ENCODE results near the gene KRR1.
A peak's percentile ranks its signal among the peaks of the same experiment; 100 is the strongest.

Gene KRR1

DNA sequence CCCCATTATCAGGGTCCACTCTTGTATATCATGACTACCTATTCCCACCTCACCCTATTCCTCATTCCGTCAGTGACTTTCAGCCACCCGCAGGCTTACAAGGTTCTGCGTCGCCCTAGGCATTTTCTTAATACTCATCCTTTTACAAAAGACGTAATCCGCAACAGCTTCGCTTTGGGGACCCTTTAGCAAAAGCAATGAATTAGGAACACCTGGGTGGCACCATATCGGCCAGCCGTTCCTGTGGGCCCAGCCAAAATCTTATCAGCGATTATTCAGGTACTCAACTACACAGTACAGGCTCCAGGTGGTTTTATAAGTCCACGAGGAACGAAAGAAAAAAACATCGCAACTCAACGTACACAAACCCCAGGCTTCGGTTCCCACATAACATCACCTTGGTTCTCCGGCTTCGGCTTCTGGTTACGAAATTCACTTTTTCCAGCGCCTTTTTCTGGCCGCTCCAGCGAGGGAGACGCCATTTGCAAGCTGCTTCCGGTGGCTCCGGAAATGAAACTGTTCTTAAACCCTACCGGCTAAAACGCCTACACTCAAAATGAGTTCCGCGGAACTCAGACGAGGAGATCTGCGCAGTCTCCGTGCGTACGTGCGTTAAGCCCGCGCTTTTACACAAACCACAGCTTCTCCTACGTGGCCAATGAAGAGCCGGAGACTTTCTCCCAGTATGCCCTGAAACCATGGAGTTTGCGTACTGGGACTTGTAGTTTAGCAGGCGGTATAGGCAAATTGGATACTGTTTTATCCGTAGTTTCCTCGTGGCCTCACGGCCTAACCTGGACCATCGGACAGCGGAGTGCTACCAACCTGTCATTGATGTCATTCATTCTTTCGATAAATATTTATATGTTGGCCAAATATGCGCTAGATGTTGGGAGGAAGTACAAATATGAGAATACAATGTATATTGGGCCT, at the start of gene KRR1:
TSS of gene KRR1 (minus strand) at position 494 of the 933 bp plus-strand sequence. CDS start at position 482, 12 bp downstream.
- TF ChIP-seq, protein P1, sequence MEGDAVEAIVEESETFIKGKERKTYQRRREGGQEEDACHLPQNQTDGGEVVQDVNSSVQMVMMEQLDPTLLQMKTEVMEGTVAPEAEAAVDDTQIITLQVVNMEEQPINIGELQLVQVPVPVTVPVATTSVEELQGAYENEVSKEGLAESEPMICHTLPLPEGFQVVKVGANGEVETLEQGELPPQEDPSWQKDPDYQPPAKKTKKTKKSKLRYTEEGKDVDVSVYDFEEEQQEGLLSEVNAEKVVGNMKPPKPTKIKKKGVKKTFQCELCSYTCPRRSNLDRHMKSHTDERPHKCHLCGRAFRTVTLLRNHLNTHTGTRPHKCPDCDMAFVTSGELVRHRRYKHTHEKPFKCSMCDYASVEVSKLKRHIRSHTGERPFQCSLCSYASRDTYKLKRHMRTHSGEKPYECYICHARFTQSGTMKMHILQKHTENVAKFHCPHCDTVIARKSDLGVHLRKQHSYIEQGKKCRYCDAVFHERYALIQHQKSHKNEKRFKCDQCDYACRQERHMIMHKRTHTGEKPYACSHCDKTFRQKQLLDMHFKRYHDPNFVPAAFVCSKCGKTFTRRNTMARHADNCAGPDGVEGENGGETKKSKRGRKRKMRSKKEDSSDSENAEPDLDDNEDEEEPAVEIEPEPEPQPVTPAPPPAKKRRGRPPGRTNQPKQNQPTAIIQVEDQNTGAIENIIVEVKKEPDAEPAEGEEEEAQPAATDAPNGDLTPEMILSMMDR (IDR thresholded peaks at IDR 0.05; ENCODE audit: control insufficient read depth, extremely low read depth, insufficient read depth) = no peak
- peak; percentile 98 for DNase-seq (ENCODE audit: low read depth)
- peak within 1 kb of the TSS; percentile 93 for H3K4me3 ChIP-seq (ENCODE audit: low read depth, low read length)

DNA sequence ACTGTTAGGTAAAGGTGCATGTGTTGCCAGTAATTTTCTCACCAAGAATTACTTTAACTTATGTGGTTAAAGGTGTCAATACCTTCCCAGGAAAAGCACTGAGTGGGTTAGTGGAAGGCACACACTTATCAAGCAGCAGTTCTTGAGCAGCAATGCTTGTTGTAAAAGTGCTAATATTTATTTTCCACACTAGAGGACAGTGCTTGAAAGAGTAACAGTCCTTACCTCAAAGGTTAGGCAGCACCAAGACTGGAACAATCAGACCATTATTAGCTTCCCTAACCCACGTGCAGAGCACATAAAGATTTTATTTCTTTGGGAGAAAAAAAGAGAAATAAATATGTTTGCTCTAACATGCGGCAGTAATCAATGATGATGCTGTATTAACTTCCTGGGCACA, 48.8 kb upstream of the KRR1 start:
- DNase-seq (ENCODE audit: low read depth) = no peak
- TF ChIP-seq, protein P1 (IDR thresholded peaks at IDR 0.05; ENCODE audit: control insufficient read depth, extremely low read depth, insufficient read depth) = peak; percentile 59
- no peak overlapping the region for H3K4me3 ChIP-seq (ENCODE audit: low read depth, low read length)

DNA sequence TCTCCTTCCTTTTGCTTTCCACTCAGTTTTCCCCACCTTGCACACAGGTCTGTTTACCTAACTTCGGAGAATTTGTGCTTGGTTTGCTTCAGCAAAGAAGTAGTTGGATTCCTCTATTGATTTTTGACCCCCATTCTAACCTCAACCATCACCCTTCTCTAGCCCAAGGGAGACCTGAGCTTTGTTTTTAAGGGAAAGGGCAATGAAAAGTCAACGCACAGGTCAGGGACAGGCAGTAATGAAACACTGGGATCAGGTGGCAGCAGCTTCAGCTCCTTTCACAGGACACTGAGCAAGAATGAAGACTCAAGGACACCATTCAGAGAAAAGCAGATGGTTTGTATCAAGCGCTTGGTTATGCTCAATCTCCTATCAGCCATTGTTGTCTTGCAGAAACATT, 46.9 kb upstream of the KRR1 start:
- H3K4me3 ChIP-seq (ENCODE audit: low read depth, low read length) = no peak overlapping the region
- TF ChIP-seq, protein P1 (IDR thresholded peaks at IDR 0.05; ENCODE audit: control insufficient read depth, extremely low read depth, insufficient read depth) = no peak
- no peak for DNase-seq (ENCODE audit: low read depth)

DNA sequence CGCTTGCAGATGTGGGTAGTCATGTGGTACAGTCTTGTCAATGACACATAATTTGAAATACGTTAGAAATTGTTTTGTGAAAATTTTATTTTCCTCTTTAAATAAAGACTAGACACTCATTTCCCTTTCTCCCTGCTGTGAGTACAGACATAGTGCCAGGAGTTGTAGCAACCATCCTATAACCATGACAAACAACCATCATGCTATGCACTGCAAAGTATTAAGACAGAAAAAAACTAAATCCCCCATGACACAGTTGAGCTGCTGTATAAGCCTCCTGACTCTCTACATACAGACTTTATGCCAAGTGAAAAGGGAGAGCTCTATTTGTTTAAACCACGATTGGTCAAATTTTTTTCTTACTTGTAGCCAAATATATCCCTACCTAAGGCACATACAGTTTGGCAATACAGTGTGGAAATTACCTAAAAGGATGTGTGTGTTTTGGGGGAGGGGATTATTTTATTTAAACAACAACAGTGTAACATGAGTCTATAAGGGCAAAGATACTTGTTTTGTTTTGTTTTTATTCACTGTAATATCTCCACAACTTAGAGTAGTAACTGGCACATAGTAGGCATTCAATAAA, 45.0 kb upstream of the KRR1 start:
- TF ChIP-seq, protein P1 (IDR thresholded peaks at IDR 0.05; ENCODE audit: control insufficient read depth, extremely low read depth, insufficient read depth) = no peak
- no peak for DNase-seq (ENCODE audit: low read depth)
- no peak overlapping the region for H3K4me3 ChIP-seq (ENCODE audit: low read depth, low read length)

DNA sequence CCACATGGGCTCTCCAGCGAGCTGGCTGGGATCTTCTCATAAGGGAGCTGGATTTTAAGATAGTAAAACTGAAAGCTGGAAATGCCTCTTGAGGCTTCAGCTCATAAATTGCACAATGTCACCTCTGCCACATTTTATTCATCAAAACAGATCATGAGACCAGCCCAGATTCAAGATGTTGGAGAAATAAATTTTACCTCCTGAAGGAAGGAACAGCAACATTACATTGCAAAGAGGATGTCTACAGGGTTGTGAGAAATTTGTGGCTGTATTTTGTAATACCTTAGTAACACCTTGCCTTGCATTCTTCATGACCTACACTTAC, 43.1 kb upstream of the KRR1 start:
- TF ChIP-seq, protein P1 (IDR thresholded peaks at IDR 0.05; ENCODE audit: control insufficient read depth, extremely low read depth, insufficient read depth) = no peak
- no peak overlapping the region for H3K4me3 ChIP-seq (ENCODE audit: low read depth, low read length)
- DNase-seq (ENCODE audit: low read depth) = no peak

DNA sequence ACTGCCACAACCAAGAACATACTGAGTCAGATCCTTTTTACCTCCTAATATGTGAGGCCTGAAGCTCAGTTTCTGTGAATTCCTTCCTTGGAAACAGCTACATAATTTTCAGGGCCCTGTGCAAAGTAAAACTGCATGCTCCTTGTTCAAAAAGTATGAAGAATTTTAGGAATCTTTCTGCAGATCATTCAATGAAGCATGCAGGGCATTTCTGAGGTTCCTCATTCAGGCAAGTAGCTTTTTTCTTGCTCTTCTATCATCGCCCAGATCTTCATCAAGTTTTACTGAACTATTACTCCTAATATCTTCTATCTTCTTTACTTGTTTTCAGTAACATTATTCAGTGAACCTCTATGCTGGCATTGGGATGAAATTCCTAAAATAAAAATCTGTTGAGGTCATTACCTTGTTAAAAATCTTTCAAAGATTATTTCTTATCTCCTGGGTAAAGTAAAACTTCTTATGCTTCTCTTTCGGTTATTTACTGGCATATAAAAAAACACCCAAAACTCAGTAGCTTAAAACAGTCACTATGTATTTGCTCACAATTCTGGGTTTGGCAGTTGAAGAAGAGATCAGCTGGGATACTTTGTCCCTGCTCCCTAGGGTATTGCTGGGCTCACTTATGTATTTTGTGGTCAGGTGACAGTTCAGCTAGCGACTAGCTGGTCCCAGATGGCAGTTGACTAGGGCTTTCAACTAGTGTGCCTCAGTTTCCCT, 42.6 kb upstream of the KRR1 start:
- TF ChIP-seq, protein P1 (IDR thresholded peaks at IDR 0.05; ENCODE audit: control insufficient read depth, extremely low read depth, insufficient read depth) = no peak
- no peak overlapping the region for H3K4me3 ChIP-seq (ENCODE audit: low read depth, low read length)
- no peak for DNase-seq (ENCODE audit: low read depth)

All from LNCaP clone FGC (cell line).